HepG2 (cell line): ENCODE results near the gene CCL22. TPM values are rescaled to one million over a fixed set of nuclear protein-coding genes. Genes with fewer than 3 reads are reported as not detected.

Source experiments
- CBX2 ChIP-seq, 2 experiments: fragments of 200-600 bp in 1 of 2; sonication (generic); formaldehyde crosslinking in 1 of 2; IDR thresholded peaks; 2 replicates each; pipeline versions ENCODE4 v1.7.0 to v1.8.1; 2018 to 2022; ENCODE audit warnings: low read depth in 2 of 2, low read length in 1 of 2, mild to moderate bottlenecking in 1 of 2, missing genetic modification reagents in 1 of 2
- KLF12 ChIP-seq: sonication (generic); formaldehyde crosslinking; IDR thresholded peaks from 2 replicates; pipeline ENCODE4 v1.4.0; 2020; ENCODE audit warnings: missing genetic modification reagents, borderline replicate concordance
- MNT ChIP-seq: fragments of 450-650 bp; IDR thresholded peaks from 2 replicates; pipeline ENCODE4 v1.6.1; 2016
- TMF1 ChIP-seq: sonication (generic); formaldehyde crosslinking; IDR thresholded peaks from 2 replicates; pipeline ENCODE4 v1.8.1; 2022; ENCODE audit warnings: low read depth, missing genetic modification reagents
- YEATS2 ChIP-seq: sonication (generic); formaldehyde crosslinking; IDR thresholded peaks from 2 replicates; pipeline ENCODE4 v1.4.0; 2020; ENCODE audit warnings: missing genetic modification reagents, borderline replicate concordance
- ZFX ChIP-seq: sonication (generic); formaldehyde crosslinking; IDR thresholded peaks from 2 replicates; pipeline ENCODE4 v1.4.0; 2020; ENCODE audit warnings: mild to moderate bottlenecking, low read depth, missing genetic modification reagents, moderate library complexity
- ZNF281 ChIP-seq: sonication (generic); formaldehyde crosslinking; IDR thresholded peaks from 2 replicates; pipeline ENCODE4 v1.4.0; 2020; ENCODE audit warnings: missing genetic modification reagents, borderline replicate concordance
- ZNF282 ChIP-seq: fragments of 450-650 bp; IDR thresholded peaks from 2 replicates; pipeline ENCODE4 v1.6.1; 2018; ENCODE audit not compliant: partially characterized antibody
- ZNF557 ChIP-seq: sonication (generic); formaldehyde crosslinking; IDR thresholded peaks from 2 replicates; pipeline ENCODE4 v1.4.0; 2020; ENCODE audit warnings: missing genetic modification reagents
- ZNF691 ChIP-seq: sonication (generic); formaldehyde crosslinking; IDR thresholded peaks from 2 replicates; pipeline ENCODE4 v1.4.0; 2020; ENCODE audit warnings: missing genetic modification reagents, low read depth, mild to moderate bottlenecking, borderline replicate concordance
- ZNF710 ChIP-seq: sonication (generic); formaldehyde crosslinking; IDR thresholded peaks from 2 replicates; pipeline ENCODE4 v1.5.0; 2020; ENCODE audit warnings: mild to moderate bottlenecking, missing genetic modification reagents, borderline replicate concordance
- ZNF839 ChIP-seq: sonication (generic); formaldehyde crosslinking; IDR thresholded peaks from 2 replicates; pipeline ENCODE4 v1.4.0; 2020; ENCODE audit warnings: missing genetic modification reagents, mild to moderate bottlenecking, borderline replicate concordance
- polyA plus RNA-seq, 8 experiments: library from polyadenylated mRNA; depleted of rRNA in 3 of 8; stranded (reverse) in 7 of 8; unstranded in 1 of 8; fragments of >200 nt; fragmentation: Illumina TruSeq in 4 of 8; extraction: Trizol in 4 of 8; gene quantifications; 2 replicates each; pipeline versions ENCODE4 v1.2.1 to v1.2.3, GENCODE V29; 2011 to 2016; ENCODE audit warnings: low read depth in 4 of 8, missing spikeins in 1 of 8, mixed read lengths in 1 of 8; ENCODE audit not compliant: insufficient read depth in 1 of 8
- total RNA-seq, 5 experiments: library from RNA; depleted of rRNA; stranded (reverse); fragments of >200 nt; fragmentation: Illumina TruSeq; extraction: Trizol; gene quantifications; 2 replicates each; pipeline ENCODE4 v1.2.3, GENCODE V29; 2016; ENCODE audit warnings: low read depth in 1 of 5
- TF ChIP-seq, protein P1 (sequence below): sonication (generic); formaldehyde crosslinking; IDR thresholded peaks from 2 replicates; pipeline ENCODE4 v1.8.0; 2022; ENCODE audit warnings: missing genetic modification reagents, mild to moderate bottlenecking, moderate library complexity, borderline replicate concordance
- TF ChIP-seq, protein P2 (sequence below): sonication (generic); formaldehyde crosslinking; IDR thresholded peaks from 2 replicates; pipeline ENCODE4 v1.4.0; 2020; ENCODE audit warnings: missing genetic modification reagents
- TF ChIP-seq, protein P3 (sequence below): sonication (generic); formaldehyde crosslinking; IDR thresholded peaks from 2 replicates; pipeline ENCODE4 v1.4.0; 2020; ENCODE audit warnings: missing genetic modification reagents

Gene CCL22
- total and polyA plus RNA-seq, 2 of the 13 experiments (the other 11 are each of a cell fraction or from before 2014, with no cell fraction given), result not detected

DNA sequence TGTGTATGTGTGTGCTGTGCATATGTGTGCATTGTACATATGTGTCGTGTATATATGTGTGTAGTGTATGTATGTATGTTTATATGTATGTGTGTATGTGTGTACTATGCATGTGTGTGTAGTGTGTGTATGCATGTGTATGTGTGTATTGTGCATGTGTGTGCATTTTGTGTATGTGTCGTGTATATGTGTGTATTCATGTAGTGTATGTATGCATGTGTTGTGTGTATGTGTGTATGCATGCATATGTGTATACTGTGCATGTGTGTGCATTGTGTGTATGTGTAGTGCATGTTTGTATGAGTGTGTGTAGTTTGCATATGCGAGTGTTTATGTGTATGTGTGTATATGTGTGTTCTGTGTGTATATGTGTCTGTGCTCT lies 30.5 kb downstream of the CCL22 start (continued):
- TF ChIP-seq, protein P1, sequence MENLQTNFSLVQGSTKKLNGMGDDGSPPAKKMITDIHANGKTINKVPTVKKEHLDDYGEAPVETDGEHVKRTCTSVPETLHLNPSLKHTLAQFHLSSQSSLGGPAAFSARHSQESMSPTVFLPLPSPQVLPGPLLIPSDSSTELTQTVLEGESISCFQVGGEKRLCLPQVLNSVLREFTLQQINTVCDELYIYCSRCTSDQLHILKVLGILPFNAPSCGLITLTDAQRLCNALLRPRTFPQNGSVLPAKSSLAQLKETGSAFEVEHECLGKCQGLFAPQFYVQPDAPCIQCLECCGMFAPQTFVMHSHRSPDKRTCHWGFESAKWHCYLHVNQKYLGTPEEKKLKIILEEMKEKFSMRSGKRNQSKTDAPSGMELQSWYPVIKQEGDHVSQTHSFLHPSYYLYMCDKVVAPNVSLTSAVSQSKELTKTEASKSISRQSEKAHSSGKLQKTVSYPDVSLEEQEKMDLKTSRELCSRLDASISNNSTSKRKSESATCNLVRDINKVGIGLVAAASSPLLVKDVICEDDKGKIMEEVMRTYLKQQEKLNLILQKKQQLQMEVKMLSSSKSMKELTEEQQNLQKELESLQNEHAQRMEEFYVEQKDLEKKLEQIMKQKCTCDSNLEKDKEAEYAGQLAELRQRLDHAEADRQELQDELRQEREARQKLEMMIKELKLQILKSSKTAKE (CRISPR knock-in tag), result 0 out of 2 replicates have a peak, but pooled peaks have one; percentile 5
- TF ChIP-seq ZNF691 (CRISPR knock-in tag) (no peak), TMF1 (CRISPR knock-in tag) (no peak), ZNF281 (CRISPR knock-in tag) (no peak), CBX2 (IDR thresholded peaks at IDR 0.05; ENCODE audit: low read depth, low read length) (no peak), CBX2 (CRISPR knock-in tag; IDR thresholded peaks at IDR 0.05; ENCODE audit: low read depth) (no peak), KLF12 (CRISPR knock-in tag) (no peak), ZFX (CRISPR knock-in tag) (no peak), ZNF282 (peak; percentile 3), ZNF839 (CRISPR knock-in tag) (no peak), ZNF557 (CRISPR knock-in tag) (no peak), MNT (peak; percentile 78), ZNF710 (no peak), YEATS2 (CRISPR knock-in tag) (no peak)
- TF ChIP-seq, protein P2, sequence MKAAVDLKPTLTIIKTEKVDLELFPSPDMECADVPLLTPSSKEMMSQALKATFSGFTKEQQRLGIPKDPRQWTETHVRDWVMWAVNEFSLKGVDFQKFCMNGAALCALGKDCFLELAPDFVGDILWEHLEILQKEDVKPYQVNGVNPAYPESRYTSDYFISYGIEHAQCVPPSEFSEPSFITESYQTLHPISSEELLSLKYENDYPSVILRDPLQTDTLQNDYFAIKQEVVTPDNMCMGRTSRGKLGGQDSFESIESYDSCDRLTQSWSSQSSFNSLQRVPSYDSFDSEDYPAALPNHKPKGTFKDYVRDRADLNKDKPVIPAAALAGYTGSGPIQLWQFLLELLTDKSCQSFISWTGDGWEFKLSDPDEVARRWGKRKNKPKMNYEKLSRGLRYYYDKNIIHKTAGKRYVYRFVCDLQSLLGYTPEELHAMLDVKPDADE, result no peak
- TF ChIP-seq, protein P3, sequence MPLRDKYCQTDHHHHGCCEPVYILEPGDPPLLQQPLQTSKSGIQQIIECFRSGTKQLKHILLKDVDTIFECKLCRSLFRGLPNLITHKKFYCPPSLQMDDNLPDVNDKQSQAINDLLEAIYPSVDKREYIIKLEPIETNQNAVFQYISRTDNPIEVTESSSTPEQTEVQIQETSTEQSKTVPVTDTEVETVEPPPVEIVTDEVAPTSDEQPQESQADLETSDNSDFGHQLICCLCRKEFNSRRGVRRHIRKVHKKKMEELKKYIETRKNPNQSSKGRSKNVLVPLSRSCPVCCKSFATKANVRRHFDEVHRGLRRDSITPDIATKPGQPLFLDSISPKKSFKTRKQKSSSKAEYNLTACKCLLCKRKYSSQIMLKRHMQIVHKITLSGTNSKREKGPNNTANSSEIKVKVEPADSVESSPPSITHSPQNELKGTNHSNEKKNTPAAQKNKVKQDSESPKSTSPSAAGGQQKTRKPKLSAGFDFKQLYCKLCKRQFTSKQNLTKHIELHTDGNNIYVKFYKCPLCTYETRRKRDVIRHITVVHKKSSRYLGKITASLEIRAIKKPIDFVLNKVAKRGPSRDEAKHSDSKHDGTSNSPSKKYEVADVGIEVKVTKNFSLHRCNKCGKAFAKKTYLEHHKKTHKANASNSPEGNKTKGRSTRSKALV (CRISPR knock-in tag), result no peak
